ENCODE measurements around the gene R3HDML. TPM values are rescaled to one million over a fixed set of nuclear protein-coding genes. Genes with fewer than 3 reads are reported as not detected.

Gene R3HDML
- total and polyA plus RNA-seq, 2 of the 13 experiments (the other 11 are each of a cell fraction or from before 2014, with no cell fraction given), result not detected

DNA sequence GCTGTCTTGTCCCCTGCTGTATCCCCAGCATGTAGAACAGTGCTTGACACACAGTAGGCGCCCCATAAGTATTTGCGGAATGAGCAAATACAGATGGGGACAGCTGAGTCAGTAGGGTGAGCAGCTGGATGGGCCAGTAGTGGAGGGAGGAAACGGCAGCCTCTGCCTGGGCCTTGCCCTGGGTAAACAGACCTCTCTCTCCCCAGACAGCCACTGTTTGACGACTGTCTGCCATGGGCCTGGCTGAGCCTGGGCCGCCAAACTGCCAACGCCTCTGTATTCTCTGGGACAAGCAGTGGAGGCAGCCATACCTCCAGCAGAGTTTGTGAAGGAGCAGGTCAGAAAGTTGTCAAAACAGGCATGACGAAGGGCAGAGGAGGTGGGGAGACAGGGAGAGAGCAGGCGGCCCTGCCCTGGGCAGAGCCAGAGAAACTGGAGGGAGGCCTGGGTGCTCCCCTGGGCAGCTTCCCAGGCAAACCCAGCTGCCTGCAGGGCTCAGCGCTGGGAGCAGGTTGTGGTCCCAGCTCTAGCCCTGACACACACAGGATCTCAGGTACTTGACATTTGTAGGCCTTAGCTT is 33.9 kb downstream of the R3HDML start (continued):
- TF ChIP-seq ERF (CRISPR knock-in tag; IDR thresholded peaks at IDR 0.05) (peak; percentile 92), ZNF660 (CRISPR knock-in tag; IDR thresholded peaks at IDR 0.05; ENCODE audit: borderline replicate concordance, low read depth) (no peak), ZNF451 (CRISPR knock-in tag; IDR thresholded peaks at IDR 0.05) (peak; percentile 66; the same call in 1 of the 2 replicates), SALL2 (CRISPR knock-in tag; IDR thresholded peaks at IDR 0.05) (0 out of 2 replicates have a peak, but pooled peaks have one; percentile 79), ZNF761 (CRISPR knock-in tag; conservative IDR thresholded peaks at IDR 0.05) (peak; percentile 90; the same call in 1 of the 2 replicates), ADNP (CRISPR knock-in tag; IDR thresholded peaks at IDR 0.05) (peak; percentile 54), JDP2 (CRISPR knock-in tag; IDR thresholded peaks at IDR 0.05; ENCODE audit: borderline replicate concordance) (no peak), NFE2L1 (CRISPR knock-in tag; IDR thresholded peaks at IDR 0.05; ENCODE audit: borderline replicate concordance) (no peak), ZNF235 (CRISPR knock-in tag; IDR thresholded peaks at IDR 0.05; ENCODE audit: borderline replicate concordance) (no peak), ZNF484 (CRISPR knock-in tag; IDR thresholded peaks at IDR 0.05; ENCODE audit: borderline replicate concordance, low read depth) (no peak), KMT2A (CRISPR knock-in tag; IDR thresholded peaks at IDR 0.05) (peak; percentile 94), ZSCAN31 (CRISPR knock-in tag; IDR thresholded peaks at IDR 0.05; ENCODE audit: low read depth) (peak; percentile 80; the same call in 1 of the 2 replicates), CREB1 (IDR thresholded peaks at IDR 0.05) (no peak), CREB1 (CRISPR knock-in tag; IDR thresholded peaks at IDR 0.05) (no peak), SMAD3 (CRISPR knock-in tag; IDR thresholded peaks at IDR 0.05) (peak; percentile 94), ZNF883 (CRISPR knock-in tag; IDR thresholded peaks at IDR 0.05; ENCODE audit: not compliant biosample characterization) (no peak), ATM (IDR thresholded peaks at IDR 0.05; ENCODE audit: borderline replicate concordance) (no peak)
- TF ChIP-seq, protein P1, sequence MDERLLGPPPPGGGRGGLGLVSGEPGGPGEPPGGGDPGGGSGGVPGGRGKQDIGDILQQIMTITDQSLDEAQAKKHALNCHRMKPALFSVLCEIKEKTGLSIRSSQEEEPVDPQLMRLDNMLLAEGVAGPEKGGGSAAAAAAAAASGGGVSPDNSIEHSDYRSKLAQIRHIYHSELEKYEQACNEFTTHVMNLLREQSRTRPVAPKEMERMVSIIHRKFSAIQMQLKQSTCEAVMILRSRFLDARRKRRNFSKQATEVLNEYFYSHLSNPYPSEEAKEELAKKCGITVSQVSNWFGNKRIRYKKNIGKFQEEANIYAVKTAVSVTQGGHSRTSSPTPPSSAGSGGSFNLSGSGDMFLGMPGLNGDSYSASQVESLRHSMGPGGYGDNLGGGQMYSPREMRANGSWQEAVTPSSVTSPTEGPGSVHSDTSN (CRISPR knock-in tag; IDR thresholded peaks at IDR 0.05), result 0 out of 2 replicates have a peak, but pooled peaks have one; percentile 53
- TF ChIP-seq, protein P2, sequence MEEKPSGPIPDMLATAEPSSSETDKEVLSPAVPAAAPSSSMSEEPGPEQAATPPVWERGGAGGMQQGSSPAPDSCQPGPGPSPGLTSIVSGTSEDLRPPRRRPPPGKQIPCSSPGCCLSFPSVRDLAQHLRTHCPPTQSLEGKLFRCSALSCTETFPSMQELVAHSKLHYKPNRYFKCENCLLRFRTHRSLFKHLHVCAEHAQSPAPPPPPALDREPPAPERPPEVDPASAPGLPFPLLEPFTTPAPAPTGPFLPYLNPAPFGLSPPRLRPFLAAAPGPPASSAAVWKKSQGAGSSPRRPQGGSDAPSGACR (CRISPR knock-in tag; IDR thresholded peaks at IDR 0.05), result no peak
- TF ChIP-seq, protein P3, sequence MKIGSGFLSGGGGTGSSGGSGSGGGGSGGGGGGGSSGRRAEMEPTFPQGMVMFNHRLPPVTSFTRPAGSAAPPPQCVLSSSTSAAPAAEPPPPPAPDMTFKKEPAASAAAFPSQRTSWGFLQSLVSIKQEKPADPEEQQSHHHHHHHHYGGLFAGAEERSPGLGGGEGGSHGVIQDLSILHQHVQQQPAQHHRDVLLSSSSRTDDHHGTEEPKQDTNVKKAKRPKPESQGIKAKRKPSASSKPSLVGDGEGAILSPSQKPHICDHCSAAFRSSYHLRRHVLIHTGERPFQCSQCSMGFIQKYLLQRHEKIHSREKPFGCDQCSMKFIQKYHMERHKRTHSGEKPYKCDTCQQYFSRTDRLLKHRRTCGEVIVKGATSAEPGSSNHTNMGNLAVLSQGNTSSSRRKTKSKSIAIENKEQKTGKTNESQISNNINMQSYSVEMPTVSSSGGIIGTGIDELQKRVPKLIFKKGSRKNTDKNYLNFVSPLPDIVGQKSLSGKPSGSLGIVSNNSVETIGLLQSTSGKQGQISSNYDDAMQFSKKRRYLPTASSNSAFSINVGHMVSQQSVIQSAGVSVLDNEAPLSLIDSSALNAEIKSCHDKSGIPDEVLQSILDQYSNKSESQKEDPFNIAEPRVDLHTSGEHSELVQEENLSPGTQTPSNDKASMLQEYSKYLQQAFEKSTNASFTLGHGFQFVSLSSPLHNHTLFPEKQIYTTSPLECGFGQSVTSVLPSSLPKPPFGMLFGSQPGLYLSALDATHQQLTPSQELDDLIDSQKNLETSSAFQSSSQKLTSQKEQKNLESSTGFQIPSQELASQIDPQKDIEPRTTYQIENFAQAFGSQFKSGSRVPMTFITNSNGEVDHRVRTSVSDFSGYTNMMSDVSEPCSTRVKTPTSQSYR (CRISPR knock-in tag; IDR thresholded peaks at IDR 0.05; ENCODE audit: borderline replicate concordance), result no peak; the same call in 1 of the 2 replicates
- TF ChIP-seq, protein P4, sequence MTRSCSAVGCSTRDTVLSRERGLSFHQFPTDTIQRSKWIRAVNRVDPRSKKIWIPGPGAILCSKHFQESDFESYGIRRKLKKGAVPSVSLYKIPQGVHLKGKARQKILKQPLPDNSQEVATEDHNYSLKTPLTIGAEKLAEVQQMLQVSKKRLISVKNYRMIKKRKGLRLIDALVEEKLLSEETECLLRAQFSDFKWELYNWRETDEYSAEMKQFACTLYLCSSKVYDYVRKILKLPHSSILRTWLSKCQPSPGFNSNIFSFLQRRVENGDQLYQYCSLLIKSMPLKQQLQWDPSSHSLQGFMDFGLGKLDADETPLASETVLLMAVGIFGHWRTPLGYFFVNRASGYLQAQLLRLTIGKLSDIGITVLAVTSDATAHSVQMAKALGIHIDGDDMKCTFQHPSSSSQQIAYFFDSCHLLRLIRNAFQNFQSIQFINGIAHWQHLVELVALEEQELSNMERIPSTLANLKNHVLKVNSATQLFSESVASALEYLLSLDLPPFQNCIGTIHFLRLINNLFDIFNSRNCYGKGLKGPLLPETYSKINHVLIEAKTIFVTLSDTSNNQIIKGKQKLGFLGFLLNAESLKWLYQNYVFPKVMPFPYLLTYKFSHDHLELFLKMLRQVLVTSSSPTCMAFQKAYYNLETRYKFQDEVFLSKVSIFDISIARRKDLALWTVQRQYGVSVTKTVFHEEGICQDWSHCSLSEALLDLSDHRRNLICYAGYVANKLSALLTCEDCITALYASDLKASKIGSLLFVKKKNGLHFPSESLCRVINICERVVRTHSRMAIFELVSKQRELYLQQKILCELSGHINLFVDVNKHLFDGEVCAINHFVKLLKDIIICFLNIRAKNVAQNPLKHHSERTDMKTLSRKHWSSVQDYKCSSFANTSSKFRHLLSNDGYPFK (CRISPR knock-in tag; IDR thresholded peaks at IDR 0.05; ENCODE audit: borderline replicate concordance), result peak; percentile 60; the same call in 1 of the 2 replicates
- TF ChIP-seq, protein P5, sequence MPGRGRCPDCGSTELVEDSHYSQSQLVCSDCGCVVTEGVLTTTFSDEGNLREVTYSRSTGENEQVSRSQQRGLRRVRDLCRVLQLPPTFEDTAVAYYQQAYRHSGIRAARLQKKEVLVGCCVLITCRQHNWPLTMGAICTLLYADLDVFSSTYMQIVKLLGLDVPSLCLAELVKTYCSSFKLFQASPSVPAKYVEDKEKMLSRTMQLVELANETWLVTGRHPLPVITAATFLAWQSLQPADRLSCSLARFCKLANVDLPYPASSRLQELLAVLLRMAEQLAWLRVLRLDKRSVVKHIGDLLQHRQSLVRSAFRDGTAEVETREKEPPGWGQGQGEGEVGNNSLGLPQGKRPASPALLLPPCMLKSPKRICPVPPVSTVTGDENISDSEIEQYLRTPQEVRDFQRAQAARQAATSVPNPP (CRISPR knock-in tag; IDR thresholded peaks at IDR 0.05), result no peak

Measured in HepG2 (cell line).